Measurements from ENCODE around the gene SHC2. TPM values are rescaled to one million over a fixed set of nuclear protein-coding genes. Genes with fewer than 3 reads are reported as not detected.

The SHC2 gene
- total and polyA plus RNA-seq, 4 donors: 11.2 to 23.1 (median 14.5) TPM

DNA sequence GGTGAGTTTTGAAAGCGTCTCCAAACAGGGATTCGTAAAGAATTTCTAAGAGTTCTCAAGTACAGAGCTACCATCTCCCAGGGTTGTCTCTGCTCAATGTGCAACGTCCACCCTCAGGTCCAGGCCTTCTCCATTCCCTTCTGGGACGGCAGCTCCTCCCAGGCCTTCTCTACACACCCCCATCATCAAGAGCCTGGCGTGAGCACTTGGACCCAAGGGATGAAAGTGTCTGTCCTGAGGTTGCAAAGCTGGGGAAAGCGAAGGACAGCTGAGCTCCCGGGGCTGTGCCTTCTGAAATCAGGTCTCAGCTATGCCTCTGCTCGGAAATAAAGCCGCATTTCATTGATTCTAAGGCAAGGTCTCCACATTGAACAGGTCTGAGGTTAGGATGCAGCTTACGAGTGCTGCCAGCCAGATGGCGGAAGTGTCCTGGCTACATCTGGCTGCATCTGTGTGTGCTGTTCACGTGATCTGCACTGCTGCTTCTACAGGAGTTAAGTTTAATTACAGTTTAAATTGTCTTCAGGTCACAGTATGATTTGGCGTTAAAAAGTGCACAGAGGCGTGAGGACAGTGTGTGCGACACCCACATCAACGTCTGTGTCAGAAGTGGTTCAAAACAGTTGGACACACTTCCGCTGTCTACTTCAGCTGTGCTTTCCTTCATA lies 89.2 kb downstream of the SHC2 start:
- Histone ChIP-seq H3K4me1 (ENCODE audit: control insufficient read depth in 5 of 5, insufficient read depth in 5 of 5, low read length in 5 of 5) (peaks cover 0 to 2% (median 0%) of the 10 kb centered on the region in 5 donors), H3K27me3 (ENCODE audit: control insufficient read depth in 3 of 3, insufficient read depth in 3 of 3, low read length in 2 of 3) (peaks cover 0 to 20% (median 15%) of the 10 kb centered on the region in 3 donors), H3K4me3 (no peak overlapping the region), H3K9ac (ENCODE audit: insufficient read depth in 1 of 2, low read length in 2 of 2) (no peak overlapping the region), H3K27ac (ENCODE audit: low read depth in 1 of 2, low read length in 1 of 2) (no peak overlapping the region), H3K36me3 (ENCODE audit: control insufficient read depth in 4 of 4, insufficient read depth in 4 of 4, low read length in 4 of 4) (no peaks in the 10 kb centered on the region), H3K9me3 (ENCODE audit: control insufficient read depth in 4 of 4, insufficient read depth in 3 of 4, low read length in 3 of 4) (peaks cover 0 to 2% (median 0%) of the 10 kb centered on the region in 4 donors)
- TF ChIP-seq, protein P1, sequence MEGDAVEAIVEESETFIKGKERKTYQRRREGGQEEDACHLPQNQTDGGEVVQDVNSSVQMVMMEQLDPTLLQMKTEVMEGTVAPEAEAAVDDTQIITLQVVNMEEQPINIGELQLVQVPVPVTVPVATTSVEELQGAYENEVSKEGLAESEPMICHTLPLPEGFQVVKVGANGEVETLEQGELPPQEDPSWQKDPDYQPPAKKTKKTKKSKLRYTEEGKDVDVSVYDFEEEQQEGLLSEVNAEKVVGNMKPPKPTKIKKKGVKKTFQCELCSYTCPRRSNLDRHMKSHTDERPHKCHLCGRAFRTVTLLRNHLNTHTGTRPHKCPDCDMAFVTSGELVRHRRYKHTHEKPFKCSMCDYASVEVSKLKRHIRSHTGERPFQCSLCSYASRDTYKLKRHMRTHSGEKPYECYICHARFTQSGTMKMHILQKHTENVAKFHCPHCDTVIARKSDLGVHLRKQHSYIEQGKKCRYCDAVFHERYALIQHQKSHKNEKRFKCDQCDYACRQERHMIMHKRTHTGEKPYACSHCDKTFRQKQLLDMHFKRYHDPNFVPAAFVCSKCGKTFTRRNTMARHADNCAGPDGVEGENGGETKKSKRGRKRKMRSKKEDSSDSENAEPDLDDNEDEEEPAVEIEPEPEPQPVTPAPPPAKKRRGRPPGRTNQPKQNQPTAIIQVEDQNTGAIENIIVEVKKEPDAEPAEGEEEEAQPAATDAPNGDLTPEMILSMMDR (IDR thresholded peaks at IDR 0.05; ENCODE audit: control extremely low read depth, extremely low read depth): no peak
- 67 to 72% methylated on average over 17 of the region's 17 CpGs for WGBS, 2 donors
- ATAC-seq (ENCODE audit: insufficient read depth, low FRiP score): no peak
- DNase-seq: peak in 2 of 3 donors; percentile 11 to 28

DNA sequence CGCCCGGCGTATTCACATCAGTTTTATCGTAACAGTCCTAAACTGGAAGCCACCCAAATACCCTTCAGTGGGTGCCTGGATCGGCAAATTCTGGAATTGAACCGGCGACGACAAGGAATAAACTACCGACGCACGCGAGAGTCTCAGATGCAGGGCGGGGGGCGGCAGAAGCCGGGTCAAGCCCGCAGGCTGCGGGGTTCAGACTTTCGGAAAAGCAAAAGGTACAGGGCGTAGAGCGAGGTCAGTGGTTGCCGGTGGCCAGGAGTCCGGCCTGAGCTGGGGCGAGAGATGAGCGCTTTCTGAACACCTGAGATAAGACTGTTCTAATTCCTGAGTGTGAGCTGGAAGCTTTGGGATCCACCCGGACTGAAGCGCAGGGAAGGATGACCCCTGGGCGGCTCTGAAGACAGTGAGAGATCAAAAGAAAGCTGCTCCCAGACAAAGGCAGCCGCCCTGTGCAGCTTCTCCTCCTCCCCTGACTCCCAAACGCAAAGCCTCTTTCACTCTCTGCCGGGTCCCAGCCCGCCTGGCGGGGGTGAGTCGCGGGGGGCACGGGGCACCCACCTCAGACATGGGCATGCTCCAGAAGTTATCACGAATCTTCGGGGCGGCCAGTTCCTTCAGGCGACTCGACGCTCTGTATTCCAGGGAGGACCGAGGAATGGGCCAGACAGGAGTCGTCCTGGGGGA lies 90.0 kb downstream of the SHC2 start:
- 87 to 92% methylated on average over 43 of the region's 43 CpGs for WGBS, 2 donors
- Histone ChIP-seq H3K4me3 (no peak overlapping the region), H3K27ac (ENCODE audit: low read depth in 1 of 2, low read length in 1 of 2) (no peak overlapping the region), H3K4me1 (ENCODE audit: control insufficient read depth in 5 of 5, insufficient read depth in 5 of 5, low read length in 5 of 5) (peaks cover 0 to 2% (median 0%) of the 10 kb centered on the region in 5 donors), H3K36me3 (ENCODE audit: control insufficient read depth in 4 of 4, insufficient read depth in 4 of 4, low read length in 4 of 4) (no peaks in the 10 kb centered on the region), H3K9me3 (ENCODE audit: control insufficient read depth in 4 of 4, insufficient read depth in 3 of 4, low read length in 3 of 4) (peaks cover 0 to 2% (median 0%) of the 10 kb centered on the region in 4 donors), H3K9ac (ENCODE audit: insufficient read depth in 1 of 2, low read length in 2 of 2) (no peak overlapping the region), H3K27me3 (ENCODE audit: control insufficient read depth in 3 of 3, insufficient read depth in 3 of 3, low read length in 2 of 3) (peaks cover 0 to 24% (median 20%) of the 10 kb centered on the region in 3 donors)
- TF ChIP-seq, protein P1 (IDR thresholded peaks at IDR 0.05; ENCODE audit: control extremely low read depth, extremely low read depth): no peak
- DNase-seq (no peak), ATAC-seq (ENCODE audit: insufficient read depth, low FRiP score) (no peak)

DNA sequence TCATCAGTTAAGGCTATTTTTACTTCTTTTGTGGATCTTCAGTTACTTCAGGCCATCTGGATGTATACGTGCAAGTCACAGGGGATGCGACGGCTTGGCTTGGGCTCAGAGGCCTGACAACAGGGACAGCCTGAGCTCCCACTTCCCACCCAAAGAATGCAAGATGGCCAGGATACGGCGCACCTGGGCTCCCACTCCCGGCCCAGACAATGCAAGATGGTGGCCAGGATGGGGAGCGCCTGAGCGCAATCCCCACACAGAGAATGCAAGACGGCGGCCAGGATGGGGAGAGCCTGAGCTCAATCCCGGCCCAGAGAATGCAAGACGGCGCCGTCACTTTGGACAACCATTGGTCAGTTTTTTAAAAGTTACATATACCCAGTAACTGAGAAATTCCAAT lies 91.0 kb downstream of the SHC2 start:
- TF ChIP-seq, protein P1 (IDR thresholded peaks at IDR 0.05; ENCODE audit: control extremely low read depth, extremely low read depth): no peak
- 93 to 98% methylated on average over 14 of the region's 14 CpGs for WGBS, 2 donors
- H3K4me1 ChIP-seq (ENCODE audit: control insufficient read depth in 5 of 5, insufficient read depth in 5 of 5, low read length in 5 of 5): peaks cover 0 to 2% (median 0%) of the 10 kb centered on the region in 5 donors
- H3K36me3 ChIP-seq (ENCODE audit: control insufficient read depth in 4 of 4, insufficient read depth in 4 of 4, low read length in 4 of 4): no peaks in the 10 kb centered on the region
- no peak overlapping the region for H3K9ac ChIP-seq (ENCODE audit: insufficient read depth in 1 of 2, low read length in 2 of 2)
- no peak for ATAC-seq (ENCODE audit: insufficient read depth, low FRiP score)
- DNase-seq: no peak
- peaks cover 0 to 20% (median 20%) of the 10 kb centered on the region in 3 donors for H3K27me3 ChIP-seq (ENCODE audit: control insufficient read depth in 3 of 3, insufficient read depth in 3 of 3, low read length in 2 of 3)
- no peak overlapping the region for H3K27ac ChIP-seq (ENCODE audit: low read depth in 1 of 2, low read length in 1 of 2)
- no peak overlapping the region for H3K4me3 ChIP-seq
- H3K9me3 ChIP-seq (ENCODE audit: control insufficient read depth in 4 of 4, insufficient read depth in 3 of 4, low read length in 3 of 4): peaks cover 0 to 1% (median 0%) of the 10 kb centered on the region in 4 donors

Measured in lung (tissue), 12 donors.